DMS 273 (cell line): ENCODE measurements around the gene VDAC2.
"Not testable (repeated sequence)": the region's sequence is repeated elsewhere in the genome, so short reads cannot be mapped to it uniquely, and the experiment has no call there.

Experiments
- DNase-seq: peaks from one replicate; lab custom pipeline; 2025; ENCODE audit not compliant: unreplicated experiment; lab: John Stamatoyannopoulos, UW

Gene VDAC2

DNA sequence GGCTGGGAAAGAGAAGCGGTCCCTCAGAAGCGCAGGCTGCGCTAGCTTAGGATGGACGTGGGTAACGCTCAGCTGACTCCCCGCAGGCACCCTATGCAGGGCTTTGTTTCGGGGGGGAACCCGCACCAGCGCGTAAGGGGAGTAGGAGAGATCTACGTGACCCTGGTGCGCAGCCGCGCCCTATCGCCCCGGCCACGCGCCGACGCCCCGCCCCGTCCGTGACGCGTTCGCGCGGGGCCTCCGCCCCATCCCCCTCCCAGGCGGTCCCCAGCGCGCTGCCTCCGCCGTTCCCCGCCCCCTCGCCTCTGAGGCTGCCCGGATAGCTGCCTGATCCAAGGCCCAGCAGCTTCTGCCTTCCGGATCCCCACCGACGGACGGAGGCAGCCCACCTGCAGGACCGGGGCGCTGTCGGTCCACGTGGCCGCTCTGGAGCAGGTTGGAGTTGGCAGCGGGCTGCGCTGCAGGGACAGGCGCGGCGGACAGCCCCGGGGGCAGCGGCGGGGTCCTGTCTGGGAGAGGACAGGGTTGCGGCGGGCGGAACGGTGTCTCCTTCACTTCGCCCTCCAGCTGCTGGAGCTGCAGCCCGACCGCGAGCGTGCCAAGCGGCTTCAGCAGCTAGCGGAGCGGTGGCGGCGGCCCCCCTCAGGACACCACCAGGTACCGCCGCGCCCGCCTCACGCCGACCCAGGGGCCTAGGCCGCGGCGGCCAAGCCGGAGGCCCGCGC is at the start of gene VDAC2:
Gene VDAC2 (plus strand): TSS at position 515 of the 725 bp plus-strand sequence. CDS start 363 bp downstream, outside the sequence.
- peak; percentile 91 for DNase-seq

GRCh38 chr10:75165684-75166622 is 44.6 kb upstream of the VDAC2 start:
- no peak for DNase-seq

DNA sequence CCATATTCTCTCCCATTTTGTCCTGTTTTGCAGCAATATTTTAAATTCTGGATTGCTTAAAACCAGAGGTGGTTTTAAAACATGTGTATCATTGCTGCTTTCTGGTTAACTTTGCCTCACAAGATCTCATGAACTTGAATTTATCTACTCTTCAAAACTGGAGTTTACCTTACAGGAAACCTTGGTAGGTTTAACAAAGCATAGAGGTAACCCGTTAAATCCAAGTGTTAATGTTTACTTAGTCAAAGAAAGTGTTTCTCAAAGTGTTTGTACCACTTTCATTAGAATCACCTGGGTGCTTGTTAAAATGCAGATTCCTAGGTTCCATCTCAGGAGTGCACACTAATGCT is 44.0 kb upstream of the VDAC2 start:
- no peak for DNase-seq

DNA sequence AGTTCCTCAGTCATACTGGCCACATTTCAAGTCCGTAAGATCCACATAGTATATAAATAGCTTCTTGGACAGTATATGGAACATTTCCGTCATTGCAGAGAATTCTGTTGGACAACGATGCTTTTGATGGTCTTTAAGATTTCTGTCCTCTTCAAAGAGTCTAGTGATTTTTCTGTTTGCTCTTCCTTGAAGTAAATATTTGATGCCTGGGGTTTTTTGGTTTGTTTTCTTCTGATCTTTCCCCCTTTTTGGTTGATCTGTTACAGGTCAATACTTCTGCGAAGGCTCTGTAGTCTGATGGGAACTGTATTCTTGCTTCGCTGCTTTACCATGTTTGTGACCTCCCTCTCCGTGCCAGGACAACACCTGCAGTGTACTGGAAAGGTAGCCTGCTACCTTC is 42.3 kb upstream of the VDAC2 start:
- no peak for DNase-seq

DNA sequence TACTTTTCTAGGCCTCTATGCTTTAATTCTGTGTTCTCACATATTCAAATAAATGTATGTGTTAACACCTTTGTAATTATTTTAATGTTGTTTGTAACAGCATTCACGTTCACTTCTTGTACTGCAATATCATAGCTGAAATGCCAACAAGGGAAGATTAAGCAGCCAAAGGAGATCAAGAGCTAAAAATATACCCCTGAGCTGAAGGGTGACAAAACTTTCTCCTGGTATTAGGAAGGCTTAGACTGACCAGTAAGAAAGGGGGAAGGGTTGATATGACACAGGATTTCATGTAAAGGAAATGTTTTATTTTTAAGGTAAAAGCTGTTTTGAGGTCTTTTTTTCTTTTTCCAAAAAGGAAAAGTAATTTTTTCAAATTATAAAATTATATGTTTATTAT is 40.4 kb upstream of the VDAC2 start:
- DNase-seq = no peak

DNA sequence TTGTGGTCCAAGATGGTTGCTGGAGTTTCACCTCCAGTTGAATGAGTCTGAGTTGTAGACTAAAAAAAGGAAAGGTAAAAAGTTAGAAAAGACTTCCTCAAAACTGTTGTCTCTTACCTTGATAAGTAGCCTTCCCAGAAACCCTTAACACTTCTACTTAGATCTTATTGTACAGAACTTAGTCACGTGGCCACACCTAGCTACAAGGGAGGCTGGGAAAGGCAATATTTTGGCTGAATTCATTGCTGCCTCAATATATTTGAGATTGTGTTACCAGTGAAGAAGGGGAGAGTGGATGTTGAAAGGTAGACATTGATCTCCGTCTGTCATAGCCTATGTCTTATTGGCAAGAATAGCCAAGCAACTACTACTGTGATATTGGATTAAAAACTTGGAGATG is 35.5 kb upstream of the VDAC2 start:
- no peak for DNase-seq

DNA sequence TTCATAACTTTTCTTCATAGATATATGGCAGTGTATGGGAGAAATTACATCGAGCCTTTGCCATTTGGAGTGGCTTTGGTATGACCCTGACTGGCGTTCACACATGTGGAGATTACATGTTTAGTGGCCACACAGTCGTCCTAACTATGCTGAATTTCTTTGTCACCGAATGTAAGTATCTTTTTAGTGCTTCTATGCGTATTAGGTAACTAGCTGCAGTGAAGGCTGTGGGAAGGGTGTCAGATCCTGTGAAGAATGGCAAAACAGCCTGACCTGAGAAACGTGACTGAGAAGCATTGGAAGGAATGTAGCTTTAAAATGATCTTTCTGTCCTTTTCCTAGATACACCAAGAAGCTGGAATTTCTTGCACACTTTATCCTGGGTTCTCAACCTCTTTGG is 34.5 kb upstream of the VDAC2 start:
- DNase-seq = no peak

- DNase-seq = no peak
Observed at GRCh38 chr10:75176736-75177135, 33.9 kb upstream of the VDAC2 start.

GRCh38 chr10:75179657-75180177 is 30.9 kb upstream of the VDAC2 start:
- DNase-seq = no peak

- DNase-seq = no peak
Observed at GRCh38 chr10:75180592-75180991, 30.0 kb upstream of the VDAC2 start.

DNA sequence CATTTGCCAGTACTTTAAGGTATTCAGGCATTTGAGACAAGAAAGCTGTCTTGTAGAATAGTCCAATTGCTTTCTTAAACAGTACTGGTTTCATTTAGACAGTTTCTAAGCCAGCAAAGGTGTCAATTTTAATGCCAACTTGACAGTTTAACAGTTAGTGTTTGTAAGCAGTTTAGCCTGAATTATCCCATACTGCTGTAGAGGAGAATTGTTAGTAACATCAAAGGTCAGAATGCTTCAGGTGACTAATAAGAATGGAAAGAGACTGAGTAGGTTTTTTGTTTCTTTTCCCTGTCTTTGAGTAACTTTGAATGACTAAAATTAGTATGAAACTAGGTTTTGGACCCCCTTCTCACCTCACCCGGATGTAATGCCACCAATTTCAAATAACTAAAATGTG is 29.5 kb upstream of the VDAC2 start:
- DNase-seq = no peak

- DNase-seq = no peak
Observed at GRCh38 chr10:75186310-75186709, 24.3 kb upstream of the VDAC2 start.

GRCh38 chr10:75187961-75188426 is 22.6 kb upstream of the VDAC2 start:
- DNase-seq = peak; percentile 55

DNA sequence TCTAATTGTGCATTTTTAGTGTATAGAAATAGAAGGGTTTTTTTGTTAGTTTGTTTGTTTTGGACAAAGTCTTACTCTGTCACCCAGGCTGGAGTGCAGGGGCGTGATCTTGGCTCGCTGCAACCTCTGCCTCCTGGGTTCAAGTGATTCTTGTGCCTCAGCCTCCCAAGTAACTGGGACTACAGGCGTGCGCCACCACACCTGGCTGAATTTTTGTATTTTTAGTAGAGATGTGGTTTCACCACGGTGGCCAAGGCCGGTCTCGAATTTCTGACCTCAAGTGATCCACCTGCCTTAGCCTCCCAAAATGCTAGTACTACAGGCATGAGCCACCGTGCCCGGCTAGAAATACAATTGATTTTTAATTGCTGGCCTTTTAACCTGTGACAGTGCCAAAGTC is 22.1 kb upstream of the VDAC2 start:
- not testable (repeated sequence) for DNase-seq

DNA sequence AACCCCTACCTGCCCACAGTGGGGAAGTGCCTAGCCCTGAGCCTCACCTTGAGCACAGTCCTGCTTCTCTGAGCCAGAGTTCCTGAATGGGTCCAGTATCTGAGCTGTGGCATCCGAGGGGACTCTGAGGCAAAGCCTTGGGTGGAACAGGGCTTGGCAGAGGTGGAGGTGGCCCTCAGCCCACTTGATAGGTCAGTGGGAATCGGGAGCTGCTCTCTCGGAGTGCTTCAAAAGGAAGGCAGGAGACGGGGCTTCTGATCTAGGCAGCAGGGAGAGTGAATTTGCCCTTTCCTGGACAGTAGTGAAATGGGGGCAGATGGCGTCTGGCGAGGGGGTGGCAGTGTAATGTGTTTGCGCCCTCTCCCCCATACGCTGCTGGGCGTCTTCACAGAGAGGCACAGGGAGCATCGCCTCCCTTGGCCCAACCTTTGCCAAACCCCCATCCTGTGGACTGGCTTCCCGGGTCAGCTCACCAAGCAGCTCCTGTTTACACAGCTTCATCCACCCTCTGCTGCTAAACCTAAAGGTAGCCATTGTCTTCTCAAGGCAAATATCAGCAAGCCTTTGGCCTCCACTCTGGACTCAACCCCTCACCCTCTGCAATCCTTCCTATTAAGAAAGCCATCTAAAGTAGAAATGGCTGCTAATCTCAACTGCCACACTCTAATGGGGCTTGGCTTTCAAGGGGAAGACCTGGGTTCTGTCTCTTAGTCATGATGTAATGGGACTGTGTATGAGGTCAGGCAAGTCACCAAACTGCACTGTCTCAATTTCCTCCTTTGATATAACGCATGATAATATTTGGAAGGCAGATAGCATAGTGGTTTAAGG is 21.1 kb upstream of the VDAC2 start:
- no peak for DNase-seq

- DNase-seq = no peak
Observed at GRCh38 chr10:75191821-75192568, 18.6 kb upstream of the VDAC2 start.

DNA sequence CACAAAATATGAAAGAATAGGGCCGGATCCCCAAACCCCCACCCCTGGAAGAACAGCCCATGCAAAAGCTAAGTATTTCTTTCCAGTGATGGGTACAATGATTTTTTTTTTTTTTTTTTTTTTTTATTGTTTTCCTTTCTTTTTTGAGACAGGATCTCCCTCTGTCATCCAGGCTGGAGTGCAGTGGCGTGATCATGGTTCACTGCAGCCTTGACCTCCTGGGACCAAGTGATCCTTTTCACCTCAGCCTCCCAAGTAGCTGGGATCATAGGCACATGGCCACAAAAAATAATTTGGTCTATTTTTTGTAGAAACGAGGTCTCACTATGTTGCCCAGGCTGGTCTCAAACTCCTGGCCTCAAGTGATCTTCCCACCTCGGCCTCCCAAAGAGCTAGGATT is 16.0 kb upstream of the VDAC2 start:
- not testable (repeated sequence) for DNase-seq

- no peak for DNase-seq
Observed at GRCh38 chr10:75195035-75195763, 15.4 kb upstream of the VDAC2 start.

DNA sequence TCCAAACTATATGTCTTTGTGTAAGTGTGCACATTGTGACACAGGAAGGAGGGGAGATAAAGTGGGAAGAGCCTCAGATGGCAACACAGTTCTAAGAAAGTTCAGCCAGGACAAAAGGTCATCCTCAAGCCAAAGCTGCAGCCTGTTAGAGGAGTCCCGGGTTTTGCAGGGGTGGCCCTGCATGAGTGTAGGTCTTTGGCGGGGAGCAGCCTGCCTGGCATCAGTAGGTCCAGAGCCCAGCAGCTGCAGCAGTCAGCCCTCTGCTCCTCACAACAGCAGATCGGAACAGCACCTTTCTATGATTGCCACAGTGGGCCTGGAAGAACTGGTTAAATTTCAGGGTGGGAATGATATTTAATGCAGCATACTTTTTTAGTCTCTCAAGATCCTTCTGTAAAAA is 13.5 kb upstream of the VDAC2 start:
- no peak for DNase-seq

DNA sequence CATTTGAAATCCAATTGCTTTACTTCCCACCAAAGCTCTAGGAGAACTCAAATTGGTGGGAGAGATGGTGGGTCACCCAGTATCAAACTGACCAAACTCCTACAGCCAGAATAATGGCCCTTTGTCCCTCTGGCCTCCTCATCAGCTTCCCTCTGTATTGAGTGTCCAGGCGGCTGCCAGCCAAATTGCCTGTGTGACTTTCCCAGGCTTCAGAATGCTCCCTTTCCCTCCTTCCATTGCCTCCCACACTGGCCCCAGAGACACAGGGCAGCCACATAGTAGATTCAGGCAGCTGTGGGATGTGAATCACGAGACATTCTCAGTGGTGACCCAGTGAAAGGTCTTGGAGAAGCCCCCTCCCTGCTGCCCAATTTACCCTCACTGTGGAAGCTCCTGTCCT is 12.7 kb upstream of the VDAC2 start:
- DNase-seq = no peak
